Measurements from ENCODE around the gene STOML2.
"Not testable (repeated sequence)": the region's sequence is repeated elsewhere in the genome, so short reads cannot be mapped to it uniquely, and the experiment has no call there.

GRCh38 chr9:35147941-35148563, 45.1 kb upstream of the STOML2 start:
- TF ChIP-seq, protein P1, sequence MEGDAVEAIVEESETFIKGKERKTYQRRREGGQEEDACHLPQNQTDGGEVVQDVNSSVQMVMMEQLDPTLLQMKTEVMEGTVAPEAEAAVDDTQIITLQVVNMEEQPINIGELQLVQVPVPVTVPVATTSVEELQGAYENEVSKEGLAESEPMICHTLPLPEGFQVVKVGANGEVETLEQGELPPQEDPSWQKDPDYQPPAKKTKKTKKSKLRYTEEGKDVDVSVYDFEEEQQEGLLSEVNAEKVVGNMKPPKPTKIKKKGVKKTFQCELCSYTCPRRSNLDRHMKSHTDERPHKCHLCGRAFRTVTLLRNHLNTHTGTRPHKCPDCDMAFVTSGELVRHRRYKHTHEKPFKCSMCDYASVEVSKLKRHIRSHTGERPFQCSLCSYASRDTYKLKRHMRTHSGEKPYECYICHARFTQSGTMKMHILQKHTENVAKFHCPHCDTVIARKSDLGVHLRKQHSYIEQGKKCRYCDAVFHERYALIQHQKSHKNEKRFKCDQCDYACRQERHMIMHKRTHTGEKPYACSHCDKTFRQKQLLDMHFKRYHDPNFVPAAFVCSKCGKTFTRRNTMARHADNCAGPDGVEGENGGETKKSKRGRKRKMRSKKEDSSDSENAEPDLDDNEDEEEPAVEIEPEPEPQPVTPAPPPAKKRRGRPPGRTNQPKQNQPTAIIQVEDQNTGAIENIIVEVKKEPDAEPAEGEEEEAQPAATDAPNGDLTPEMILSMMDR (IDR thresholded peaks at IDR 0.05), result not testable (repeated sequence)
- TF ChIP-seq POLR2A (IDR thresholded peaks at IDR 0.05), result not testable (repeated sequence)
